Breast epithelium (tissue), 4 donors: ENCODE measurements around the gene COBLL1. TPM values are rescaled to one million over a fixed set of nuclear protein-coding genes. Genes with fewer than 3 reads are reported as not detected.
A peak's percentile ranks its signal among the peaks of the same experiment; 100 is the strongest.

Experiments used
- DNase-seq, 2 donors: peaks; one replicate each; pipeline ENCODE4 v3.0.0-alpha.2; 2019; ENCODE audit warnings: low spot score in 2 of 2
- H3K27ac ChIP-seq, 2 donors: fragments of 200-600 bp; sonication (generic) in 1 of 2; one replicate each; pipeline ENCODE4 v1.5.1; 2016 to 2019; ENCODE audit warnings: mild to moderate bottlenecking in 1 of 2
- H3K27me3 ChIP-seq, 2 donors: fragments of 200-600 bp; sonication (generic) in 1 of 2; one replicate each; pipeline versions ENCODE4 v1.5.1 to v1.6.0; 2017 to 2019; ENCODE audit warnings: control low read depth in 1 of 2, mild to moderate bottlenecking in 1 of 2
- H3K36me3 ChIP-seq: fragments of 200-600 bp; one replicate; pipeline ENCODE4 v1.5.1; 2019
- H3K4me1 ChIP-seq, 2 donors: fragments of 200-600 bp; sonication (generic); one replicate each; pipeline ENCODE4 v1.5.1; 2016 to 2019; ENCODE audit warnings: control low read depth in 1 of 2
- H3K4me3 ChIP-seq, 3 donors: fragments of 200-600 bp; sonication (generic); 1 replicate in 2 of 3; 2 replicates in 1 of 3; pipeline ENCODE4 v1.5.1; 2016 to 2019; ENCODE audit warnings: mild to moderate bottlenecking in 3 of 3, moderate library complexity in 2 of 3
- H3K9me3 ChIP-seq, 2 donors: fragments of 200-600 bp; sonication (generic) in 1 of 2; one replicate each; pipeline ENCODE4 v1.5.1; 2016 to 2019; ENCODE audit warnings: control low read depth in 1 of 2
- CTCF ChIP-seq, 3 donors: fragments of 450-650 bp; IDR thresholded peaks; one replicate each; pipeline ENCODE4 v1.5.1; 2016 to 2017; ENCODE audit warnings: antibody characterized with exemption in 3 of 3, mild to moderate bottlenecking in 3 of 3, moderate library complexity in 3 of 3
- POLR2A ChIP-seq: fragments of 450-650 bp; IDR thresholded peaks from one replicate; pipeline ENCODE4 v1.6.1; 2016; ENCODE audit warnings: antibody characterized with exemption, mild to moderate bottlenecking, moderate library complexity
- POLR2AphosphoS5 ChIP-seq, 3 donors: sonication (generic); formaldehyde crosslinking; IDR thresholded peaks; one replicate each; pipeline ENCODE4 v1.6.1; 2017; ENCODE audit warnings: antibody characterized with exemption in 3 of 3
- intact Hi-C: fragments of 100-400 bp; cut with DNase I; formaldehyde crosslinking; loops from one replicate; pipeline ENCODE4 v1.15.1; 2023; ENCODE audit warnings: low total_unique reads
- total RNA-seq, 3 donors: library from RNA; depleted of rRNA; stranded (reverse); fragments of >200 nt; gene quantifications; one replicate each; pipeline ENCODE4 v1.1.0, GENCODE V29; 2016

The COBLL1 gene
- total RNA-seq, 3 donors from 2014 or later: 43.6 to 92.8 (median 75.8) TPM

DNA sequence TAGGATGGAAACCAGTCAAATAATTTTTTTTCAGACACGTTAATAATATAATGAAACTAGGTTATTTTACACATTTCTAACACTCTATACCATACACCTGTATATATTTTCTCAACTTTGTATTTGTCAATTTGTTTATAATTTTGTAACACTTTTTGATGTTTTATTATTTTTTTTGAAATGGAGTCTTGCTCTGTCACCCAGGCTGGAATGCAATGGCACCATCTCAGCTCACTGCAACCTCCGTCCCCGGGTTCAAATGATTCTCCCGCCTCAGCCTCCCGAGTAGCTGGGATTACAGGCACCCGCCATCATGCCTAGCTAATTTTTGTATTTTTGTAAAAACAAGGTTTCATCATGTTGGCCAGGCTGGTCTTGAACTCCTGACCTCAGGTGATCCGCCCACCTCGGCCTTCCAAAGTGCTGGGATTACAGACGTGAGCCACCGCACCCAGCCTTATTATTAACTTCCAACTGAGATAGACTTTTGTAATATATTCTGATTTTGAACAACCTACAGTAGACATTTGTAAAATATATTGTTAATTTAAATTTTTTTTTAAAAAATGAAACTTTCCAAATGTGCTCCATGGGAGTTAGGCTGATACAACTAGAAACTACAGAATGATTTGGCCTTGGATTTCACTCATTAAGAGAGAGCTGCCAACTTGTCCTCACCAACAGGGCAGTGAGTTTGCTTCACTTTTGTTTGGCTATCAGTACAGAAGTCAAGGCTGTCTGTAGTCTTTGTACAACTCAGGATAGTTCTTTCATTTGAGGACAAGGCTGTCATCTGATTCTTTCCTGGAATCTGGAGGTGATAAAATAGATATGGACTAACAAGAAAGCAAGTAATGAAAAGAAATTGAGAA lies 33.9 kb upstream of the COBLL1 start:
- Histone ChIP-seq H3K27me3 (no peaks in the 10 kb centered on the region), H3K36me3 (no peaks in the 10 kb centered on the region), H3K9me3 (no peaks in the 10 kb centered on the region), H3K4me3 (no peak overlapping the region), H3K27ac (no peak overlapping the region), H3K4me1 (no peaks in the 10 kb centered on the region)
- intact Hi-C loops: loop anchor here (1.0 kb wide), 1 partner anchor 11 kb away; no protein-coding TSS in a partner anchor
- TF ChIP-seq CTCF (IDR thresholded peaks at IDR 0.05) (no peak), POLR2A (no peak), POLR2AphosphoS5 (IDR thresholded peaks at IDR 0.05) (no peak)
- no peak for DNase-seq

DNA sequence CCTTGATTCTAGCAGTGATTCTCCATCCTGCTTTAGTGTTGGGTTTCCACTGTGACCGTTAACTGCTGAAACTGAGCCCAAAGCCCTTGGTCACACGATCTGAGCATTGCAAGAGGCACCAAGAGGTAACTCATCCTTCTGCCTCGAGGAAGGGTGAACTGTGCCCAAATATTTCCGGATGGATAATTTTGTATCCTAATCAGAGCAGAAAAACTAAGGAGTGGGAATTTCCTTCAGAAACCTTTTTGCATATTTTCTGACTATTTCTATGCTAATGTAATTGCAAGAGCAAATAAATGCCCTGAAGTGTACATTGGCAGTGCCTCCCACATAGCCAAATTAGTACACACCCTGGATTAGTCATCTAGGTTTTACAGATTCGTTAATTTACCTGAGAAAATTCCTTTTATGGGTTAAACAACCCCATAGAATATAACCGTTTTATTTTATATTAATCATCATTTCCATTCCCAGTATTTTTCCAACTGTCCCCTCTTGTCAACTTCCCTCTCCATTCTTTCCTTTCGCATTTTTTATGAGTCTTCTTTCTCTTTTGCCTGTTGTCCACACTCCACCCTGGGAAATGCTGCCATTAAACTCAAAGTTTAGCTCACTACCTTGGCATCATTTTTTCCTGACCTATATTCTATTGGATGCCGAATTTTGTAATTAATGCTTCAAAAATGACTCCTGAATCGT lies 31.7 kb upstream of the COBLL1 start:
- intact Hi-C loops: no loop called here
- Histone ChIP-seq H3K4me3 (no peak overlapping the region), H3K4me1 (no peaks in the 10 kb centered on the region), H3K36me3 (no peaks in the 10 kb centered on the region), H3K27me3 (no peaks in the 10 kb centered on the region), H3K27ac (no peak overlapping the region), H3K9me3 (no peaks in the 10 kb centered on the region)
- no peak for TF ChIP-seq POLR2AphosphoS5 (IDR thresholded peaks at IDR 0.05)
- no peak for TF ChIP-seq POLR2A
- no peak for TF ChIP-seq CTCF (IDR thresholded peaks at IDR 0.05)
- DNase-seq: no peak

DNA sequence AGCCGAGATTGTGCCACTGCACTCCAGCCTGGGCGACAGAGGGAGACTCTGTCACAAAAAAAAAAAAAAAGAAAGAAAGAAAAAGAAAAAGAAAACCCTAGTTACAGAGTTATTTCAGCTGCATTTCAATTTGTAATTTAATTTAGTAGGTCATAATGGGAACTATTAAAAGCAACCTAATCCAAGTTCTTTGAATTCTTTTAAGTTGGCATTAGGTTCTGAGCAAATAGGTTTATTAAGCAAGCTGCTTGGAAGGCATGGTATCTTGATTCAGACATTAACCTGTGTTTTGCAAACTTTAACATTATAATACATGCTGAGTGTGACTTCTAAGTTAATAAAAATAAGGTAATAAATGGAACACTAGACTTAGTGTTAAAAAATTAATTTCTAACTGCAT lies 29.8 kb upstream of the COBLL1 start:
- H3K27me3 ChIP-seq: no peaks in the 10 kb centered on the region
- TF ChIP-seq POLR2AphosphoS5 (IDR thresholded peaks at IDR 0.05): no peak
- TF ChIP-seq POLR2A: no peak
- no peak for TF ChIP-seq CTCF (IDR thresholded peaks at IDR 0.05)
- intact Hi-C loops: no loop called here

GRCh38 chr2:164869420-164869772 lies 27.8 kb upstream of the COBLL1 start:
- TF ChIP-seq POLR2A (no peak), POLR2AphosphoS5 (IDR thresholded peaks at IDR 0.05) (no peak), CTCF (IDR thresholded peaks at IDR 0.05) (no peak)
- Histone ChIP-seq H3K27ac (peak overlapping the region in 1 of 2 donors; percentile 15), H3K27me3 (no peaks in the 10 kb centered on the region), H3K4me3 (no peak overlapping the region), H3K9me3 (no peaks in the 10 kb centered on the region), H3K4me1 (no peaks in the 10 kb centered on the region), H3K36me3 (no peaks in the 10 kb centered on the region)
- intact Hi-C loops: no loop called here
- no peak for DNase-seq

More for the DNA sequence above, 29.8 kb upstream of the COBLL1 start:
- Histone ChIP-seq H3K4me1 (no peaks in the 10 kb centered on the region), H3K4me3 (no peak overlapping the region), H3K27ac (no peak overlapping the region), H3K36me3 (no peaks in the 10 kb centered on the region), H3K9me3 (no peaks in the 10 kb centered on the region)
- DNase-seq: no peak
